ENCODE results near the gene PLPPR3.

PLPPR3 gene

DNA sequence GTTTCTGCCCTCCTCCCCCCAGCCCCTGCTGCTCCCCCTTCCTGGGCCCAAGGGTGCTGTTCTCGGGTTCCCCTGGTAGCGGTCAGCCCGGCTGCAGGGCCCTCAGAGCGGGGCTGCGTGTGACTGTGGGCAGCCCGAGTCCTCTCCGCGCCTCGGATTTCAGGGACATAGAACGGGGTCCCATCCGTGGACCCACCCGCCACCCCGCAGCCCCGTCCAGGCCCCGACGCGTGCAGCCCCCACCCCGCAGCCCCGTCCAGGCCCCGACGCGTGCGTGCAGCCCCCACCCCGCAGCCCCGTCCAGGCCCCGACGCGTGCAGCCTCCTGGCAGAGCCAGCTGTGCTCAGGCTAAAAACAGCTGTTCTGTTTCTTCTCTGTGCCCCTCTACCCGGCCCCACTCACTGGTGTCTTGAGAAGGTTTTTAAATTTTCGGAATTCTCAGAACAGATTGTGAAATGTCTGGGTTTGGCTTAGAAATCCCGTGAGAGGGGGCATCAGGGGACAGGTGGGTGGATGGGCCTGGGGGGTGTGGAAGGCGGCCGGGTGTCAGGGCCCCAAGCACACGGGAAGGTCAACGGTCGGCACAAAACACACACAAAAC, 13.6 kb upstream of the PLPPR3 start:
- no peak overlapping the region for H3K4me3 ChIP-seq (ENCODE audit: insufficient read depth, low read length, poor library complexity, severe bottlenecking)
- H4K20me1 ChIP-seq (ENCODE audit: low read depth, low read length), result no peaks in the 10 kb centered on the region
- H3K4me2 ChIP-seq (ENCODE audit: low read depth, low read length, poor library complexity, severe bottlenecking), result no peak overlapping the region
- TF ChIP-seq, protein P1, sequence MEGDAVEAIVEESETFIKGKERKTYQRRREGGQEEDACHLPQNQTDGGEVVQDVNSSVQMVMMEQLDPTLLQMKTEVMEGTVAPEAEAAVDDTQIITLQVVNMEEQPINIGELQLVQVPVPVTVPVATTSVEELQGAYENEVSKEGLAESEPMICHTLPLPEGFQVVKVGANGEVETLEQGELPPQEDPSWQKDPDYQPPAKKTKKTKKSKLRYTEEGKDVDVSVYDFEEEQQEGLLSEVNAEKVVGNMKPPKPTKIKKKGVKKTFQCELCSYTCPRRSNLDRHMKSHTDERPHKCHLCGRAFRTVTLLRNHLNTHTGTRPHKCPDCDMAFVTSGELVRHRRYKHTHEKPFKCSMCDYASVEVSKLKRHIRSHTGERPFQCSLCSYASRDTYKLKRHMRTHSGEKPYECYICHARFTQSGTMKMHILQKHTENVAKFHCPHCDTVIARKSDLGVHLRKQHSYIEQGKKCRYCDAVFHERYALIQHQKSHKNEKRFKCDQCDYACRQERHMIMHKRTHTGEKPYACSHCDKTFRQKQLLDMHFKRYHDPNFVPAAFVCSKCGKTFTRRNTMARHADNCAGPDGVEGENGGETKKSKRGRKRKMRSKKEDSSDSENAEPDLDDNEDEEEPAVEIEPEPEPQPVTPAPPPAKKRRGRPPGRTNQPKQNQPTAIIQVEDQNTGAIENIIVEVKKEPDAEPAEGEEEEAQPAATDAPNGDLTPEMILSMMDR (IDR thresholded peaks at IDR 0.05; ENCODE audit: insufficient read depth, low read length, poor library complexity, severe bottlenecking), result no peak
- TF ChIP-seq EZH2phosphoT487 (conservative IDR thresholded peaks at IDR 0.05; ENCODE audit: low read length), result no peak
- H3K27me3 ChIP-seq (ENCODE audit: low read length), result no peaks in the 10 kb centered on the region
- H3K9me2 ChIP-seq (replicated peaks; ENCODE audit: insufficient read depth, low read length), result no peaks in the 10 kb centered on the region
- no peak overlapping the region for H2AFZ ChIP-seq (ENCODE audit: low read depth, low read length, severe bottlenecking)
- no peaks in the 10 kb centered on the region for H3K9me3 ChIP-seq (ENCODE audit: insufficient read depth, low read length)
- H3K79me2 ChIP-seq (ENCODE audit: insufficient read depth, low read length), result no peaks in the 10 kb centered on the region
- H3K9ac ChIP-seq (ENCODE audit: low read length), result no peak overlapping the region
- no peaks in the 10 kb centered on the region for H3K36me3 ChIP-seq (ENCODE audit: low read length)
- no peak overlapping the region for H3K27ac ChIP-seq (ENCODE audit: low read depth, low read length)
- no peaks in the 10 kb centered on the region for H3F3A ChIP-seq (ENCODE audit: insufficient read depth)

DNA sequence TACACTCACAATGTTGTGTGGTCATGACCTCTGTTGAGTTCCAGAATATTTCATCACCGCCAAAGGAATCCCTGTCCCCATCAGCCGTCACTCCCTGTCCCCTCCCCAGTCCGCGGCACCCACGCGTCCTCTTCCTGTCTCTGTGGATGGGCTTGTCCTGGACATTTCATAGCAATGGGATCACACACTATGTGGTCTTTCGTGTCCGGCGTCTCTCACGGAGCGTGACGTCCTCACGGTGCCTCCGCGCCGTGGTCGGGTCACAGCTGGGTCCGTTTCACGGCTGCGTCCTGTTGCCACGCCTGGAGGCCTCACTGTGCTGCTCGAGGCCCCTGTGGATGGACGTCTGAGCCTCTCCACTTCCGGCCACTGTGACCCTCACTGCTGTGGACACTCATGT, 12.5 kb upstream of the PLPPR3 start:
- Histone ChIP-seq H3K4me3 (ENCODE audit: insufficient read depth, low read length, poor library complexity, severe bottlenecking) (no peak overlapping the region), H3K9ac (ENCODE audit: low read length) (no peak overlapping the region), H4K20me1 (ENCODE audit: low read depth, low read length) (no peaks in the 10 kb centered on the region), H3F3A (ENCODE audit: insufficient read depth) (no peaks in the 10 kb centered on the region), H3K9me3 (ENCODE audit: insufficient read depth, low read length) (no peaks in the 10 kb centered on the region), H3K36me3 (ENCODE audit: low read length) (no peaks in the 10 kb centered on the region), H3K27me3 (ENCODE audit: low read length) (no peaks in the 10 kb centered on the region), H2AFZ (ENCODE audit: low read depth, low read length, severe bottlenecking) (no peak overlapping the region), H3K4me2 (ENCODE audit: low read depth, low read length, poor library complexity, severe bottlenecking) (no peak overlapping the region), H3K27ac (ENCODE audit: low read depth, low read length) (no peak overlapping the region), H3K79me2 (ENCODE audit: insufficient read depth, low read length) (no peaks in the 10 kb centered on the region), H3K9me2 (replicated peaks; ENCODE audit: insufficient read depth, low read length) (no peaks in the 10 kb centered on the region)
- TF ChIP-seq EZH2phosphoT487 (conservative IDR thresholded peaks at IDR 0.05; ENCODE audit: low read length), result no peak
- TF ChIP-seq, protein P1 (IDR thresholded peaks at IDR 0.05; ENCODE audit: insufficient read depth, low read length, poor library complexity, severe bottlenecking), result no peak

DNA sequence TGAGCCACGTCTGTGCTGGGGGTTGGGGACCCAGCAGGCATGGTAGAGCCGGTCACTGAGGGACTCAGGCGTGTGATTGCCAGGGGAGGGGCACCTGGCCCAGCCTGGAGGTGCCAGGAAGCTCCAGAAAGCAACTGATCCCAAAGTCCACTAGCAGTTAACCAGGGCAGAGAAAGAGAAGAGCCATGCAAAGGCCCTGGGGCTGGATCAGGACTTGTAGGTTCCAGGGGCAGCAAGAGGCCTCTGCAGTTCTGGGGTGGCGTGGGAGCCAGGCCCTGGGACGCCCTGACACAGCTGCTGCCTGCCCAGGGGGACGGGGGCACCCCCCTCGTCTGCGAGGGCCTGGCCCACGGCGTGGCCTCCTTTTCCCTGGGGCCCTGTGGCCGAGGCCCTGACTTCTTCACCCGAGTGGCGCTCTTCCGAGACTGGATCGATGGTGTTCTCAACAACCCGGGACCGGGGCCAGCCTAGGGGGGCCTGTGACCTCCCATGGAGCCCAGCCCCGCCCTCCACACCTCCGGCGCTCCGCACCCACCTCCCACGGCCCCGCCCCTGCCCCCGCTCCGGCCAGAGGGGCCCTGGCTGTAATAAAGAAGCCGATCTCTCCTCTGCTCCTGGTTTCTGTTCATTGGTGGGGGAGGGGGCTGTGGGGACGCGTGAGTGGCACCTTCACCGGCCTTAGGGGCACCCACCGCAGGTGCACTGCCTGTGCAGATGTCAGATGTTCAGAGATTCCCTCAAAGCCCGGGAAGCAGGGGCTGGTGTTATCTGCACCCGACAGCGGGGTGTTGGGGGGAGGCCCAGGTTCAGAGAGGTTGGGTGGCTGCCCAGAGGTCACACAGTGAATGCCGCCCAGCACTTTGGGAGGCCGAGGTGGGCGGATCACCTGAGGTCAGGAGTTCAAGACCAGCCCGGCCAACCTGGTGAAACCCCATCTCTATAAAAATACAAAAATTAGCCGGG, 9.9 kb upstream of the PLPPR3 start:
- no peak overlapping the region for H3K4me2 ChIP-seq (ENCODE audit: low read depth, low read length, poor library complexity, severe bottlenecking)
- H3K79me2 ChIP-seq (ENCODE audit: insufficient read depth, low read length), result no peaks in the 10 kb centered on the region
- H3K9ac ChIP-seq (ENCODE audit: low read length), result no peak overlapping the region
- H3K36me3 ChIP-seq (ENCODE audit: low read length), result no peaks in the 10 kb centered on the region
- H3K9me3 ChIP-seq (ENCODE audit: insufficient read depth, low read length), result no peaks in the 10 kb centered on the region
- no peak overlapping the region for H3K4me3 ChIP-seq (ENCODE audit: insufficient read depth, low read length, poor library complexity, severe bottlenecking)
- H2AFZ ChIP-seq (ENCODE audit: low read depth, low read length, severe bottlenecking), result no peak overlapping the region
- H3F3A ChIP-seq (ENCODE audit: insufficient read depth), result no peaks in the 10 kb centered on the region
- no peaks in the 10 kb centered on the region for H4K20me1 ChIP-seq (ENCODE audit: low read depth, low read length)
- H3K9me2 ChIP-seq (replicated peaks; ENCODE audit: insufficient read depth, low read length), result no peaks in the 10 kb centered on the region
- no peak for TF ChIP-seq EZH2phosphoT487 (conservative IDR thresholded peaks at IDR 0.05; ENCODE audit: low read length)
- TF ChIP-seq, protein P1 (IDR thresholded peaks at IDR 0.05; ENCODE audit: insufficient read depth, low read length, poor library complexity, severe bottlenecking), result no peak
- H3K27me3 ChIP-seq (ENCODE audit: low read length), result no peaks in the 10 kb centered on the region
- no peak overlapping the region for H3K27ac ChIP-seq (ENCODE audit: low read depth, low read length)

Measured in SU-DHL-6 (cell line).